Breast epithelium (tissue), 3 donors: ENCODE results near the gene GJA4.

ENCODE experiments used
- POLR2AphosphoS5 ChIP-seq, 3 donors: sonication (generic); formaldehyde crosslinking; IDR thresholded peaks; one replicate each; pipeline ENCODE4 v1.6.1; 2017; ENCODE audit warnings: antibody characterized with exemption in 3 of 3
- TF ChIP-seq, protein P1 (sequence below), 3 donors: fragments of 450-650 bp; IDR thresholded peaks; one replicate each; pipeline ENCODE4 v1.5.1; 2016 to 2017; ENCODE audit warnings: antibody characterized with exemption in 3 of 3, mild to moderate bottlenecking in 3 of 3, moderate library complexity in 3 of 3

DNA sequence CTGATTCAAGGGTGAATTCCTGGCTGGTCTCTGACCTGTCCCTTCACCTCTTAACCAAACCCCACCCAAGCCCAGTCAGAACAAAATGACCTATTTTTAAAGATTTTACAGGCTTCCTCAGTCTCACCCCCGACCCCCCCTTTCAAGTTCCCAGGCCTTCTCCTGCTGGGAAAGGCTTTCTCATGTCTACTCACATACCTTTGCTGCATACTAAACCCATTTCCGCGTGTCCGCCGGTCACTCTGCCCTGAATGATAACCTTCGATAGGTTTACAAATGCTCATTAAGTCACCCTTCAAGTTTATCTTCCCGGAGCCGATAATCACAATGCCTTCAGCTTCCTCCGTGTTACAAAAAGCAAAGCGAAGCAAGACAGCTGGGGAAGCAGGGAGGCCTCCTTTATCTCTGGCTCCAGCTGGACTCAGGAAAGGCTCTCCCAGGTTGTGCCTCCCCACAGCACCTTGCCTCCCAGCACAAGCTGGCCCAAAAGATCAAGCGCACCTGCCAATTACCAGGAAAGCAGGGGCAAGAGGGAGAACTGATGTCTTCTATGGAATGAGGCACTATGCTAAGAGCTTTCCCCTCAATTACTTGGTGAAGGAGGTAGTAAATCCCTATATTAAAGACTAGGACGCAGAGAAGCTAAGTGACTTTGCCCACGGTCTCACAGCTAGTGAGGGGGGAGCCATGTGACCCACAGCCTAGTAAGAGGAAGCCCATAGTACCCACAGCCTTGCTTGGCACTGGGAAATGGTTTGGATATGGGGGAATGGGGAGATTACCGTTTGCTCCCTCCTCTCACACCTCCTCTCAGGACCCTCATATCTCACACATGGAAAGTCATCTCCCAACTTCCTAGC, 50.8 kb downstream of the GJA4 start:
- TF ChIP-seq, protein P1, sequence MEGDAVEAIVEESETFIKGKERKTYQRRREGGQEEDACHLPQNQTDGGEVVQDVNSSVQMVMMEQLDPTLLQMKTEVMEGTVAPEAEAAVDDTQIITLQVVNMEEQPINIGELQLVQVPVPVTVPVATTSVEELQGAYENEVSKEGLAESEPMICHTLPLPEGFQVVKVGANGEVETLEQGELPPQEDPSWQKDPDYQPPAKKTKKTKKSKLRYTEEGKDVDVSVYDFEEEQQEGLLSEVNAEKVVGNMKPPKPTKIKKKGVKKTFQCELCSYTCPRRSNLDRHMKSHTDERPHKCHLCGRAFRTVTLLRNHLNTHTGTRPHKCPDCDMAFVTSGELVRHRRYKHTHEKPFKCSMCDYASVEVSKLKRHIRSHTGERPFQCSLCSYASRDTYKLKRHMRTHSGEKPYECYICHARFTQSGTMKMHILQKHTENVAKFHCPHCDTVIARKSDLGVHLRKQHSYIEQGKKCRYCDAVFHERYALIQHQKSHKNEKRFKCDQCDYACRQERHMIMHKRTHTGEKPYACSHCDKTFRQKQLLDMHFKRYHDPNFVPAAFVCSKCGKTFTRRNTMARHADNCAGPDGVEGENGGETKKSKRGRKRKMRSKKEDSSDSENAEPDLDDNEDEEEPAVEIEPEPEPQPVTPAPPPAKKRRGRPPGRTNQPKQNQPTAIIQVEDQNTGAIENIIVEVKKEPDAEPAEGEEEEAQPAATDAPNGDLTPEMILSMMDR (IDR thresholded peaks at IDR 0.05) = no peak
- no peak for TF ChIP-seq POLR2AphosphoS5 (IDR thresholded peaks at IDR 0.05)
